GM21528 (cell line): ENCODE results near the gene PPARG.

Experiments
- ATAC-seq: cut with Tn5 transposase; IDR thresholded peaks from one replicate; pipeline ENCODE4 v1.9.1; 2021; ENCODE audit warnings: mild to moderate bottlenecking, moderate library complexity; ENCODE audit not compliant: unreplicated experiment, low FRiP score

The PPARG gene

GRCh38 chr3:12308517-12308916 lies 19.6 kb downstream of the PPARG start:
- ATAC-seq = no peak

GRCh38 chr3:12309716-12310115 lies 20.8 kb downstream of the PPARG start:
- ATAC-seq = no peak

GRCh38 chr3:12312010-12312409 lies 23.1 kb downstream of the PPARG start:
- no peak for ATAC-seq

GRCh38 chr3:12313519-12313918 lies 24.6 kb downstream of the PPARG start:
- no peak for ATAC-seq

GRCh38 chr3:12316253-12316652 lies 27.4 kb downstream of the PPARG start:
- ATAC-seq = no peak

- ATAC-seq = peak; percentile 76
These were observed 28.0 kb downstream of the PPARG start for GRCh38 chr3:12316729-12317351.

- no peak for ATAC-seq
These were observed 29.0 kb downstream of the PPARG start for GRCh38 chr3:12317914-12318313.

GRCh38 chr3:12318758-12319621 lies 30.1 kb downstream of the PPARG start:
- ATAC-seq = no peak

- no peak for ATAC-seq
These were observed 32.1 kb downstream of the PPARG start for GRCh38 chr3:12321015-12321414.

GRCh38 chr3:12323237-12323636 lies 34.4 kb downstream of the PPARG start:
- no peak for ATAC-seq

- no peak for ATAC-seq
These were observed 37.0 kb downstream of the PPARG start for GRCh38 chr3:12325586-12326515.

- ATAC-seq = no peak
These were observed 38.2 kb downstream of the PPARG start for GRCh38 chr3:12327021-12327420.

GRCh38 chr3:12328132-12328836 lies 39.4 kb downstream of the PPARG start:
- no peak for ATAC-seq

- no peak for ATAC-seq
These were observed 40.1 kb downstream of the PPARG start for GRCh38 chr3:12328837-12329462.

- no peak for ATAC-seq
These were observed 45.9 kb downstream of the PPARG start for GRCh38 chr3:12334786-12335185.

GRCh38 chr3:12335421-12335820 lies 46.6 kb downstream of the PPARG start:
- ATAC-seq = no peak

- ATAC-seq = no peak
These were observed 47.2 kb downstream of the PPARG start for GRCh38 chr3:12336099-12336498.

GRCh38 chr3:12338595-12339546 lies 50.0 kb downstream of the PPARG start:
- ATAC-seq = no peak
